Mesenteric fat pad (tissue), 1 donor: ENCODE results near the gene COQ4. TPM values are rescaled to one million over a fixed set of nuclear protein-coding genes. Genes with fewer than 3 reads are reported as not detected.
A peak's percentile ranks its signal among the peaks of the same experiment; 100 is the strongest.
"Not testable (repeated sequence)": the region's sequence is repeated elsewhere in the genome, so short reads cannot be mapped to it uniquely, and the experiment has no call there.

ENCODE experiments used
- DNase-seq: peaks from one replicate; pipeline ENCODE4 v3.0.0-alpha.2; 2020; ENCODE audit warnings: low spot score
- total RNA-seq: library from RNA; stranded (reverse); fragmentation: NEBNext Ultra II Directional; extraction: Animal tissue kit (Norgen Biotek cat#: 25700); gene quantifications from one replicate; pipeline ENCODE4 v1.2.1, GENCODE V29; 2021
- donor health status: DM: yes; HTN: yes; CAD: no.

COQ4 gene
- total RNA-seq, 1 donor from 2014 or later: 25.7 TPM

DNA sequence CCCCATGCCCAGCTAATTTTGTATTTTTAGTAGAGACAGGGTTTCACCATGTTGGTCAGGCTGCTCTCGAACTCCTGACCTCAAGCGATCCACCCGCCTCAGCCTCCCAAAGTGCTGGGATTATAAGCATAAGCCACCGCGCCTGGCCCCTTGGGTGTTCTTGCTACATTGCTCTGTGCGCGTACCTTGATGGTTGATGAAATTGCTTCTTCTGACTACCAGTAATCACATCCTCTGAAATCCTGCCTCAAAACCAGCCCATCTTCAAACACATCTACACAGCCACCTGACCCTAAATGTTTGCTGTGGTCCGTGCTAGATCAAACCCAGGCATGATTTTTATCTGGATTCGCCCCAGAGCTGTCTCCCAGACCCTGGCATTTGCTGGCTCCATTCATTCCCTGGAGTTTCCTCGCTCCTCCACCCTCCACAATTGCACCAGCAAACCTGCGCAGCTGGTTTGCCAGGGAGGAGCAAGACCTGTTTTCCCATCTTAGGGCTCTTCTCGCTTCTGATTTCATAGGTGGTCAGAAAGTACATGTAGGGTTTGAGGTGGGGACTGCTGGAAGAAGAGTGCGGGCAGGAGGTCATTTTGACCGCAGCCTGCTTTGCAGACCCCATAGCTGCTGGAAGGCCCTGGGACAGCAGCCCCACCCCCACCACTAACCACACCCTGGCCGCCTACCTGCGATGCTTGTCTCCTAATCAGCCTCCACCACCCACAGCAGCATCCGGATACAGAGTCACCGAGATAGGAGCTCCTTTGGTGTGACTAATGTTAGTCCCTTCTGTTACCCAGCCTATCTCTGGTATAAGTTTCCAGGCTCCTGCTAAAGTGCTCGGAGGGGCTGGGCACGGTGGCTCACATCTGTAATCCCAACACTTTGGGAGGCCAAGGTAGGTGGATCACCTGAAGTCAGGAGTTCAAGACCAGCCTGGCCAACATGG, 23.8 kb upstream of the COQ4 start:
- no peak for DNase-seq

DNA sequence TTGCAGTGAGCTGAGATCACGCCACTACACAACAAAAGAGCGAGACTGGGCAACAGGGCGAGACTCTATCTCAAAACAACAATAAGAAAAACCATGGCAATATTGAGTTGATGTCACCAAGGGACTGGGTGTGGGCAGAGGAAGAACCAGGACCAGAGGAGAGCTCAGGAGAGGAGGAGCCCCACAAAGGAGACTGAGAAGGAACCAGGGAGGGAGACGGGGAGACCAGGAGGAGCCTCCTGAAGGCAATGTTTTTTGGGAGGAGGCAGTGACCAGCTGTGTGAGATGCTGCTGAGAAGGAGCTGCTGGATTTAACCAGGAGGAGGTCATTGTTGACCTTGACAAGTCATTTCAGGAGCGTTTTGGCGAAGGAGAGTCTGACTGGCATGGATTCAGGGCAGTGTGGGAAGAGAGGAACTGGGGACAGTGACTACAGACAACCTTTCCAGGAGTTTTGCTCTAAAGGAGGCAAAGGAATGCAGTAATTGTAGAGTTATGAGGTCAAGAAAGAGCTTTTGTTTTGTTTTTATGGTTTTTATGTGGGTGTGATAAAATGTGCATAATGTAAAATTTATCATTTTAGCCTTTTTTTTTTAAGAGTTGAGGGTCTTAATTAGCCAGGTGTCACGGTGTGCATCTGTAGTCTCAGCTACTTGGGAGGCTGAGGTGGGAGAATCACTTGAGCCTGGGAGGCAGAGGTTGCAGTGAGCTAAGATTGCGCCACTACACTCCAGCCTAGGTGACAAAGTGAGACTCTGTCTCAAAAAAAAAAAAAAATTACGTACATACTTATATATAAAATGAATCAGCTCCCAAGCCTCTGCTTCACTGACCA, 18.3 kb upstream of the COQ4 start:
- no peak for DNase-seq

DNA sequence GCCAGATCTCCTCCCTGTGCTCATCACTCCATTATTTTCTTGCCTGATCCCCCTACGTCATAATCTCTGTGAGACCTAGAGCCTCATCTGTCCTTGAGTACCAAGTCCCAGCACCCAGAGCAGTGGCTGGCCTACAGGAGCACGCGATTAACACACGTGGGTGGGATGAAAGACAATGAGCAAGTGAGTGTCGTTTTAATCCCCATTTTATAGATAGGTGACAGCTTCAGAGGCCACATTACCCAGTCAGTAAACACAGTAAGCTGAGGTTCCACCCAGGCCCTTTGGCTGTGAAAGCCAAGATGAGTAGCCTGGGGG, 17.7 kb upstream of the COQ4 start:
- no peak for DNase-seq

DNA sequence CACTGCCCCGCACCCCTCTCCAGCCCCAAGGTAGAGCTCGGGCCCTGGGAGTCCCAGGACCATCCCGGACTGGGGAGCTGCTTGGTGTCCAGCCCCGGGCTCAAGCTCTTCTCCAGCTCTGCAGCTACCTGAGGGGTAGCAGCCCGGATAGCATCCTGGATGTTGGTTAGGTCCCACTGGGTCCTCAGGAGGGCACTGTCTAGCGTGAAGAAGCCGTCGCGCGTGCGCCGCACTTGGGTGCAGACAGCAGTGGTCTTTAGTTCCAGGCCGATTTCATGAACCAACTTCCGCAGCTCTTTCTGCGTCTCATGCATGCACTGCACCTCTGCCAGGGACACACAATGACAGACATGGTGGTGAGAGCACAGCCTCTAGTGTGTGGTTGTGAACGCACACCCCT, 13.1 kb upstream of the COQ4 start:
- DNase-seq: no peak

DNA sequence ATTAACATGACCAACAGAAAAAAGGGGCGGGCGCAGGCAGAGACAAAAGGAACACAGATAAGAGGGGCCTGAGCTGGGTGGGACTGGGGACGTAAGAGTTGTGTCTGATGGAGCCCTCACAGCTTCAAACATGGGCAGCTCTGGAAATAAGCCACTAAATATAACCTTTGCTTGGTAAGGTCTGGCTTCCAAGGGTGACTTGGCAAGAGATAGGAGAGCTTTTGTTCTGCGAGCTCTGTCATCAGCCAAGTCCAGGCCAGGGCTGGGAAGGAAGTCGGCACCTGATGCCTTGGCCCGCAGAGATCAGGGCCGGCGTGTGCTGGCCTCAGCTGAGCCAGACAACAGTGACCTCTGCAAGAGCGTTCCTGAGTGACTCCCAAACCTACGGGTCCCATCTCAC, 12.2 kb upstream of the COQ4 start:
- DNase-seq: no peak

DNA sequence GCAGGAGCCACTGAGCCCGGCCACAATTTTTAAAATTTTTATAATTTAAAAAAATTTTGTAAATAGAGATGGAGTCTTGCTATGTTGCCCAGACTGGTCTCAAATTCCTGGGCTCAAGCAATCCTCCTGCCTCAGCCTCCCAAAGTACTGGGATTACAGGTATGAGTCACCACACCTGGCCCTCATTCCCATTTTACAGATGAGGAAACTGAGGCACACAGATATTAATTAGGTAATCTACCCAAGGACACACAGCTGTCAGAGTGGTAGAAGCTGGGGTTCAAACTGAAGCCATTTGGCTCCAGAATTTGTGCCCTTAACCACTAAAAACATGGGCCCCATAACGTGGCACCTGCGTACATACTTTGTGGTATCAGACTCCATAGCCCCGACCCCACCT, 7.9 kb upstream of the COQ4 start:
- DNase-seq: no peak

DNA sequence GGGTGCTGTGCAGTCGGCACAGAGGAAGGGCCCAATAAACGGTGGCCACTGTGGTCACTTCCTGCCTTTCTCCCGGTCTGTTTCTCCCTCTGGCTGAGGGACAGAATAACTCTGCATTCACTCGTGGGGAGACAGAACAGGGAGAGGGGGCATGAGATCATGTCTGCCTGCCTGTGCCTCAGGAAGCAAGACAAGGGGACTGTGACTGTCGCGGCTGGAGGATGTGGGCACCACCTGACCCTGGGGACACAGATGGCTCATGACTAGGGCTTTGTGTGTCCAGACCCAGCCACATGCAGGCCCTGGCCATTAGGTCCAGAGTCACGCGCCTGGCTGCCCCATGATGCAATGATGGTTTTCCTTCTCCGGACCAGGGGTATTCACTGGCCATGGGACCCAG, 6.2 kb upstream of the COQ4 start:
- DNase-seq: no peak

DNA sequence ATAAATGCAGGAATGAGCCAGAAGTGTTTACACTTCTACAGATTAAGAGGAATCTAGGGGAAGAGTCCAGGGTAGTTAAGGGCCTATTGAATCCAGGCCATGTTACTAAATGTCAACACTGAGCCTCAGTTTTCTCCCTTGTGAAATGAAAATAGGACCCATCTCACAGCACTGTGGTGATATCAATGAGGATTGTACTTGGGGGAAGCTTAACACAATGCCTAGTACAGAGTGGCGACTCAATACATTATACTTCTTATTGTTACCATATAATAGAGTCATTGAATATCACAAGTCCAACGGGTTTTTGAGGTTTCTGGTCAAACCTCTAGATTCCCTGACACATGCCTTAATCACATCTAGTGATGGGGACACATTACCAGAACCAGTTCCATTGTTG, 5.0 kb upstream of the COQ4 start:
- DNase-seq: no peak

DNA sequence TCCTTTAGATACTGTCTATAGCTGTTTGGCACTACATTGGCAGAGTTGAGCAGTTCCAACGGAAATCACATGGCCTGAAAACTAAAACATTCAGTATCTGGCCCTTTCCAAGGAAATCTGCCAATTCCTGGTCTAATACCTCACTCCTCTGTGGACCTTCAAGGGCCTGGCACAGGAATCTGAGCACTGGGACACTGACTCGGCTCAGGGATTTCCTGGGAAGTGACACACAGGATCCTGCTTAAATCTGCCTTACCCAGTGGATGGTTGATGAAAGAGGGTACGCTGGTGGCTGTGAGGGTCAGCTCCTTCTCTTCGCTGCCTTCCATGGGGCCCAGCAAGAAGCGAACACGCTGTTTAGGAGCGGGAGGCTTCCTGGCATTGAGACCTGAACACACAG, 1.3 kb upstream of the COQ4 start:
- DNase-seq: no peak

DNA sequence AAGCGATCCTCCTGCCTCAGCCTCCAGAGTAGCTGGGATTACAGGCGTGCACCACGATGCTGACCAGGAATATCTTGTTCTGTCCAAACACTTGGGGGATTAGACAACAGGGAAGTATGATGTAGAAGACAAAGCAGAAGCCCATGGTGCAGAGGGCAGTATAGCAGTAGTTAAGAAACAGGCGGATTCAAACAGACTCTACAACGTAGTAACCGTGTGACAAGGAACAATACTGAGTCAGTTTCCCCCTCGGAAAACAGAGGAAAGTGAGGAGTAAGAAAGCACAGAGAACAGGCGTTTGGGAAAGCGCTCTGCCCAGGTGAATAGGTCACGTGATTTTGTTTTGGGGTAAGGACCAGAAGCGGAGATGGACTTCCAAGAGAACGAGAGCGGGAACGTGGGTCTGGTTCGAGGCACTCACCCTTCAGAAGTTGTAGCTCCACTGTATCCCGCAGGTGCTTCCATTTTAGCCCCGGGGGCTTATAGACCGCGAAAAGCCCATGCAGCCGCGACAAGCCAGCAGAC, 698 bp upstream of the COQ4 start:
- no peak for DNase-seq

DNA sequence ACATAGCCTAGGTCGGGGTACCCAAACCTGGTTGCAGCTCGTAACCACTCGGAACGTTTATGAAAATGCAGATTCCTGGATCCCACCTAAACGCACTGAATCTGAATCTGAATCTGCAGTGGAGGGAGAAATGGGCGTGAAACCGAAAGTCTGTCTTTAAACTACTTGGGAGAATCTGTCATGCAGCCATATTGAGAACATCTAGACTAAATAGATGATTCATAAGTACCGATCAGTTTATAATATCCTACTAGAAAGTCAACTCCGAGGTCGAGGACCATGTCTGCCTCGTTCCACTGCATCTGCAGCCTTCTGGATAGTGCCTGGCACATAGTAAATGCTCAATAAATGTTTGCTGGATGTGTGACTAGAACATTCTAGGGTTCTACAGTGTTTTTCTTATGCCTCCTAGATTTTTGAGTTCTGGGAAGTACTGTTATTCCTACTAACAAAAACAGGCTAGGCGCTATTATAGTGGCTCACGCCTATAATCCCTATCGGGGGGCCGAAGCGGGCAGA, 632 bp downstream of the COQ4 start:
- no peak for DNase-seq

DNA sequence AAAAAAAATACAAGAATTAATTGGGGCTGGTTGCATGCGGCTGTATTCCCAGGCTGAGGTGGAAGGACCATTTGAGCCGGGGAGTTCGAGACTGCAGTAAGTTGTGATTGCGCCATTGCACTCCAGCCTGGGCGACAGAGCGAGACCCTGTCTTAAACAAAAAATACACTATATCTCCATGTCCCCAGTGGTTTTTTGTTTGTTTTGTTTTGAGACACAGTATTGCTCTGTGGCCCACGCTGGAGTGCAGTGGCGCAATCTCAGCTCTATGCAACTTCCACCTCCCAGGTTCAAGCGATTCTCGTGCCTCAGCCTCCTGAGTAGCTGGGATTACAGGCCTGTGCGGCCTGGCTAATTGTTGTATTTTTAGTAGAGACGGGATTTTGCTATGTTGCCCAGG, 1.2 kb downstream of the COQ4 start:
- no peak for DNase-seq

DNA sequence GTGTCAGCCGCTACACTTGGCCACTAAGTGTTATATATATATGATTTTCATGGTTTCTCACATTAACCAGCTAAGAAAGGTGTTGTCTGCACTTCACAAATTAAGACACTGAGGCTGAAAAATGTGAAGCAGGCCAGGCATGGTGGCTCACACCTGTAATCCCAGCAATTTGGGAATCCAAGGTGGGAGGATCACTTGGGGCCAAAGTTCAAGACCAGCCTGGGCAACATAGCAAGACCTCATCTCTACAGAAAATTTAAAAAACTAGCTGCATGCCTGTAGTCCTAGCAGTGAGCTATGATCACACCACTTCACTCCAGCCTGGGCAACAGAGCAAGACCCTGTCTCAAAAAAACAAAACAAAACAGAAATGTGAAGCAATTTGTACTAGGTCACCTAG, 1.8 kb downstream of the COQ4 start:
- DNase-seq: no peak

DNA sequence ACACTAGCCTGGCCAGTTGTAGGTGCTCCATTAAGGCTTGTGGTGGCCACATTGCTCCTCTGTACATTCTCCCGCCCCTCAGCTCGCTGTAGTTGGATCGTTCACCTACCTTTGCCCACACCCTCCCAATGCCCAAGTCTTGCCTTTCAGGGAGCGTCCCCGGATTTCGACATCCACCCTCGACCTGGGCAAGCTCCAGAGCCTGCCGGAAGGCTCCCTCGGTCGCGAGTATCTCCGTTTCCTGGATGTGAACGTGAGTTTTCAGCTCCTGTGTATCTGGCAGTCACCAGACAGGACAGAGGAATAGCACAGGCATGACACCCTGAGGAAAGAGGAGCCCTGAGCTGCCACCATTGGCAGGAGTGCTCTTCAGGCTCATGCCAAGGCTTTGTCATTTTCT, 3.0 kb downstream of the COQ4 start:
- no peak for DNase-seq

DNA sequence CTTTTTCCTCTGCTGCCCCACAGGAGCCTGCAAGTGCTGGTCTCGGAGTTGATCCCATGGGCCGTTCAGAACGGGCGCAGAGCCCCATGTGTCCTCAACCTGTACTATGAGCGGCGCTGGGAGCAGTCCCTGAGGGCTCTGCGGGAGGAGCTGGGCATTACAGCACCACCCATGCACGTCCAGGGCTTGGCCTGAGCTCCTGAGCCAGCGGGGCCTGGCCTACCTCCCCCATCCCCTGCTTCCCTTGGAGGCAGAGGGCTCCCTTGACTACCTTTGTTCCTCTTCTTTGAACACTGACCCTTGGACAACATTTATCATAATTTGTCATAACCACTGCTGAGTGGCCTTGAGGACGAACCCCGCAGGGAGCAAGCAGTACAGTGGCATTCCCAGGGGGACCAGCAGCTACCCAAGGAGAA, 10.8 kb downstream of the COQ4 start:
- DNase-seq: no peak

DNA sequence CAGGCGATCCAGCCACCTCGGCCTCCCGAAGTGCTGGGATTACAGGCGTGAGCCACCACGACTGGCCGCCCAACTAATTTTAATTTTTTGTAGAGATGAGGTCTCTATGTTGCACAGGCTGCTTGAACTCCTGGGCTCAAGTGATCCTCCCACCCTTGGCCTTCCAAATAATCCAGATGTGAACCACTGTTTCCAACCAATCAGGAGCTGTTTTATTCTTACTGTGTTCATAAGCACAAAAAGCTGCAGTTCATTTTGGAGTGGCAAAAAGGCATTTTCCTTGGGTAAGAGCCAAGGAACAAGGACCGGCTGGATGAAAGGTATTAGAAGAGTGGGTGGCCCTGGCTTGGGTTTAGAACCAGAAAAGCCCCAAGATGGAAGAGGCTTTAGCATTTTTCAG, 12.5 kb downstream of the COQ4 start:
- DNase-seq: no peak

DNA sequence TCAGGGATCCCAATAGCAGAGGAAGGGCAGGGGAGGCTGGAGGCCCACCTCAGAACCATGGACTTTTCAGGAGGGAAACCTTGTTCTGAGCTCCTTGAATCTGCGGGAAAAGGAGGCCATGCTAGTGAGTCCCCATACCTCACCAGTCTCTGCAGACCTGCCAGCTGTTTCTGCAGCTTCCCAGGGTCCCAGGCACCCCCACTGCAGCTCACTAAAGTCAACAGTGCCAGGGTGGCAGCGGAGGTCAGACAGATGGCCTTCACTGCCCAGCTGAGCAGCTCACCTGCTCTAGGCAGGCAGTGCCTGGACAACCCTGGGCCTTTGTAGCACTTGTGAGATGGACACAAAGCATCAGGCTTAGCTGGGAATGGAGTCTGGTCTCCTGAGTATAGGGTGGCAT, 13.3 kb downstream of the COQ4 start:
- no peak for DNase-seq

DNA sequence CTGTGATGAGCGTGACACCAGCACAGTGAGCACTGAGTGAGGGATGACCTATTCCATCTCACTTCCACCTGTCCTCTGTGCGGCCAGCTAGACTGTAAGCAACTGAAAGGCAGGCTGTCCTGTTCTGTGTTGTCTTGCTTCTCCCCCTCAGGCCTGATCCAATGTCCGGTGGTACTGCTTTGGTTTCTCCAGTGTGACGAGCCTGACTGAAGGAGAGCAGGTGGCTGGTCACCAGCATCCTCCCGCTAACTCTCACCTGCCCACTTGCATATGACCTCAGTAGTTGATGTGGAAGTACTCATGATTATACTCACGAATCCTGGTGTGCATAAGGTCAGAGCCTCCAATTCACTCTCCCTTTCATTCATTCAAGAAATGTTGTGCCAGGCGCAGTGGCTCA, 15.3 kb downstream of the COQ4 start:
- no peak for DNase-seq

DNA sequence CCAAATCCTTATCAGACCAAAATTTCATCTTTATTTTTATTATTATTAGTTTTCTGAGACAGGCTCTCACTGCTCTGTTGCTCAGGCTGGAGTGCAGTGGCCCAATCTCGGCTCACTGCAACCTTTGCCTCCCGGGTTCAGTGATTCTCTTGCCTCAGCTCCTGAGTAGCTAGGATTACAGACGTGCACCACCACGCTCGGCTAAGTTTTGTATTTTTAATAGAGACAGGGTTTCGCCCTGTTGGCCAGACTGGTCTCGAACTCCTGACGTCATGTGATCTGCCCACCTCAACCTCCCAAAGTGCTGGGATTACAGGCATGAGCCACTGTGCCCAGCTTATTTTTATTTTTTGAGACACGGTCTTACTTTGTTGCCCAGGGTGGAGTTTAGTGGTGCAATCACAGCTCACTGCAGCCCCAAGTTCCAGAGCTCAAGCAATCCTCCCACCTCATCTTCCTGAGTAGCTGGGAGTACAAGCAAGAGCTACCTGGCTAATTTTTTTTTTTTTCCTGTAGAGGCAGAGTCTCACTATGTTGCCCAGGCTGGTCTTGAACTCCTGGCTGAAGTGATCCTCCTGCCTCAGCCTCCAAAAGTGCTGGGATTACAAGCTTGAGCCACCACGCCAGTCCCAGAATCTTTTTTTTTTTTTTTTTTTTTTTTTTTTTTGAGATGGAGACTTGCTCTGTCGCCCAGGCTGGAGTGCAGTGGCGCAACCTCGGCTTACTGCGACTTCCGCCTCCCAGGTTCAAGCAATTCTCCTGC, 16.4 kb downstream of the COQ4 start:
- not testable (repeated sequence) for DNase-seq

DNA sequence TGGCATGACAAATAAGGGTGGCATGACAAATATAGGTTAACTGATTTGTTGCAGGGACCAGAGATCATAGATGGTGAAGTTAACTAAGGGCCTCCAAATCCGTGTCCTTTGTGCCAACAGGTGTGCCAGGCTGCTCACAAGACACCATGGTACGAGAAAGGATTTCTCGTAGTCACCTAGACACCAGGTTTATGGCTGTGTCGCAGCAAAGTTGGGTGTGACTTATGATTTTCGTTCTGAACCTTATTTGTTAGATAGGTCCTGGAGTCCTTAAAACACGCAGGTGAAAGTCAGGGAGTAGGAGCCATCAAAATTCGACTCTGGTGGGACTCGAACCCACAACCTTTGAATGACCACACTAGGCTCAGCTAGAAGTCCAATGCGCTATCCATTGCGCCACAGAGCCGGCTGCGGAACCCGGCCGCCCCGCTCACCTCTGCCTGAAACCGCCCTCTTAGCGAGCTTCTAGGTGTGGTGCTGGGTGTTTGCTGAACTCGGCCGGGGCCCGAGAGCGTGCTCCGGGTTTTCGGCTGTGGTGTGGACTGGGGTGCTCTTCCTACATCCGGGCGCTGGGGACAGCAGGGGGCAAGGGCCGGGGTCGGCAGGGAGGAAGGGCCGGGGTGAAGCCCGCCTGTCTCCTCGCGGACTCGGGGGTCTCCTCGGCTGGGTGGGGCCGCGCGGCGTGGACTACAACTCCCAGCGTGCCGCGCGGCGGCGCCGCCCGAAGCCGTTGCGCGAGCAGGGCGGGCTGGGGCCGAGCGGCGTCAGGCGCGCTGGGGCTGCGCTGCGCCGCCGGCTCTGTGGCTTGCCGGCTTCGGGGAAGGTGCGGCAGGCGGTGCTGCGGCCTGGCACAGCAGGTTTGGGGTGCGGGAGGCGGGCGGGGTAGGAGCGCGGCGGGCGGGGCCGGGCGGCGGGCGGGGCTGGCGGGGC, 17.4 kb downstream of the COQ4 start, which contains the start of gene SLC27A4:
TSS of gene SLC27A4 (plus strand) at position 767 of the 930 bp plus-strand sequence. CDS start 2,606 bp downstream, outside the sequence.
- DNase-seq: peak; percentile 91
